SK-N-DZ (cell line): ENCODE results near the gene FAM3A.

Source experiments
- DNase-seq: peaks from one replicate; pipeline ENCODE4 v3.0.0-alpha.2; 2015; ENCODE audit warnings: low spot score
- small RNA-seq, 2 experiments: library from RNA; depleted of rRNA; stranded (forward); fragments of <200 nt; gene quantifications; one replicate each; pipeline ENCODE3, GENCODE V24; 2014

FAM3A gene

GRCh38 chrX:154462396-154462795 lies 53.6 kb downstream of the FAM3A start:
- no peak for DNase-seq

GRCh38 chrX:154460326-154460725 lies 55.7 kb downstream of the FAM3A start:
- no peak for DNase-seq

GRCh38 chrX:154459832-154460231 lies 56.2 kb downstream of the FAM3A start:
- peak; percentile 38 for DNase-seq

GRCh38 chrX:154458954-154459778 lies 56.9 kb downstream of the FAM3A start:
- DNase-seq: no peak

- DNase-seq: no peak
Observed at GRCh38 chrX:154458116-154458953, 57.7 kb downstream of the FAM3A start, which contains the start of gene PLXNA3. Gene PLXNA3 (plus strand): TSS chrX:154458281. CDS start chrX:154460184, 1,903 bp downstream.

- no peak for DNase-seq
Observed at GRCh38 chrX:154457491-154458115, 58.4 kb downstream of the FAM3A start.

Small RNA genes lying within 50 kb of the gene (small RNA-seq; reads per million reads assigned to genes)
- gene RN7SL697P: 0 reads per million in 2 experiments
